Measurements from ENCODE around the gene ATAD2B.

DNA sequence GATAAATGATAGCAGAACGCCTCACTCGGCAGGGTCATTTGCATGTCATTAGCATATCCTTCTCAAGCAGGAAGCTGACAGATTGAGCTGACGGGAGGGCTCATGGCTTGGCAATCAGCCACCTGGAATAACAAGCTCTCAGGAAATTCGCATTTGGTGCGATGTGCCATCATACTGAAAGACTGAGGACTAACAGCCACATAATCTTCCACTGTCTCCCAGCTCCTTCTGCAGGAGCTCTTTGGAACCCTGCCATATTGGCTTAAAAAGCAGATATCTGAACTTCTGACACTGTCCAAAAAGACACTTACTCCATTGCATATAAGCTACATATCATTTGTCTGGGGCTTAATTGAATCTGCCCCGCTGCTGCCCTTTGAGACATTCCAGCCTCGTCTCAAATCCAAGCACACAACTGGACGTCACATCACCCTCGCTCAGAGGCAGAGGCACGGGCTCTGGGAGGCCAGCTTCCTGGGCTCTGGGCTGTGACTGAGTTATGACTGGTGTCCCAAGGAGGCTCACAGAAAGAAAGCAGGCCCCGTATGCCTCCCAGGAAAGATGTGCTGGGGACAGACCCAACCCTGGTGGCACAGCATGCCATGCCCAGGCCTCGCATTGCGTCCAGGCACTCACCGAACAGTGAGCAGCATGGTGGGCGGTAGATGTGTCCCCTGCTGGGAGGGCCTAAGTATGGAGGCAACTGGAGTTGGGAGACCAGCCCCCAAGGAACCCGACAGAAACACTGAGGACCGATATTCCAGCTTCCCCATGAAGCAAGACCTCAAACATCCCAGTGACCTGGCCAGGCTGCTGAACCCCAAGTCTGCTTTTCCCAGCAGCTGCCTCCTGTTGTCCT is 228.0 kb downstream of the ATAD2B start:
- TF ChIP-seq, protein P1, sequence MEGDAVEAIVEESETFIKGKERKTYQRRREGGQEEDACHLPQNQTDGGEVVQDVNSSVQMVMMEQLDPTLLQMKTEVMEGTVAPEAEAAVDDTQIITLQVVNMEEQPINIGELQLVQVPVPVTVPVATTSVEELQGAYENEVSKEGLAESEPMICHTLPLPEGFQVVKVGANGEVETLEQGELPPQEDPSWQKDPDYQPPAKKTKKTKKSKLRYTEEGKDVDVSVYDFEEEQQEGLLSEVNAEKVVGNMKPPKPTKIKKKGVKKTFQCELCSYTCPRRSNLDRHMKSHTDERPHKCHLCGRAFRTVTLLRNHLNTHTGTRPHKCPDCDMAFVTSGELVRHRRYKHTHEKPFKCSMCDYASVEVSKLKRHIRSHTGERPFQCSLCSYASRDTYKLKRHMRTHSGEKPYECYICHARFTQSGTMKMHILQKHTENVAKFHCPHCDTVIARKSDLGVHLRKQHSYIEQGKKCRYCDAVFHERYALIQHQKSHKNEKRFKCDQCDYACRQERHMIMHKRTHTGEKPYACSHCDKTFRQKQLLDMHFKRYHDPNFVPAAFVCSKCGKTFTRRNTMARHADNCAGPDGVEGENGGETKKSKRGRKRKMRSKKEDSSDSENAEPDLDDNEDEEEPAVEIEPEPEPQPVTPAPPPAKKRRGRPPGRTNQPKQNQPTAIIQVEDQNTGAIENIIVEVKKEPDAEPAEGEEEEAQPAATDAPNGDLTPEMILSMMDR (IDR thresholded peaks at IDR 0.05; ENCODE audit: low read depth, low read length) = no peak
- no peak for TF ChIP-seq EZH2phosphoT487 (IDR thresholded peaks at IDR 0.05; ENCODE audit: low read depth)
